Measurements from ENCODE around the gene FAM53C.

The FAM53C gene

DNA sequence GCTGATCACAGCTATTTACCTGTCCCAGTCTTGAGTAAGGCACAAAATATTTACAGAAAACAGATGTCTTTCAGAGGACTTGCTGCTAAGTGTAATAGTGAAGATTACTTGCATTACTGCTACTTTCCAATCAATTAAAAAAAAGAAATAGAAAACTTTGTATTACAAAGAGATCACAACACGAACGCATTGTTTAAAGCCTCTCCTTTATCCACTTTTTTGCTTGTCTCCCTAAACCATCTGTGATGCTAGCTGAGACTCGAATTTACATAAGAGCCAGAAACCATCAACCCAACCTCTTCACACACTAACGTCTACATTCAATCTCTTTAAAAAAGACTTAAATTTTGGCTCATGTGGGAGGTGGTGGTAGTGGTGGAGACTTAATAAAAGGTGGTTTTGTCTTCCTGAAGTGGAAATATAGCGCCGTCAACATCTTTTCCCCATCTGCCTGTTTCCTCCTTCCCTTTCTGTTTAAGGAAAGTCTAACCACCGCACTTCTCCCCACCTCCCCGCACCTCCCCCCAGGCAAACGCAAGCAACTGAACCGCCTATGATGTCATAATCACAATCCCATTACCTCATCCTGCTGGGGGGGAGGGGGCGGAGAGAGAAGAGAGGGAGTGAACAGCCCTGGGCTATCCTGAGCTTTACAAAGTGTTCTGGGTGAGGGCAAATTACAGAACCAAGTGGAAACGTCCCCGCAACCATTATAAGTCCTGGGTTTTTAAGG is 948 bp upstream of the FAM53C start:
- in situ Hi-C loops (cut with HindIII; ENCODE audit: low pct_ligation_motif_present, low sequenced_read_pairs), result no loop called here
- Histone ChIP-seq H3K4me3 (ENCODE audit: low read depth, low read length) (peak overlapping the region; percentile 83), H3K27ac (peak overlapping the region; percentile 99), H3K36me3 (replicated peaks) (peaks cover 9% of the 10 kb centered on the region), H3K27me3 (replicated peaks) (no peaks in the 10 kb centered on the region)
- no peak for TF ChIP-seq CTCF (IDR thresholded peaks at IDR 0.05; ENCODE audit: low read depth, low read length, missing control alignments)
- DNase-seq, result peak; percentile 75

- in situ Hi-C loops (cut with HindIII; ENCODE audit: low pct_ligation_motif_present, low sequenced_read_pairs), result no loop called here
- DNase-seq, result no peak
- Histone ChIP-seq H3K27ac (peak overlapping the region; percentile 99), H3K4me3 (ENCODE audit: low read depth, low read length) (peak overlapping the region; percentile 83), H3K36me3 (replicated peaks) (peaks cover 10% of the 10 kb centered on the region), H3K27me3 (replicated peaks) (no peaks in the 10 kb centered on the region)
- TF ChIP-seq CTCF (IDR thresholded peaks at IDR 0.05; ENCODE audit: low read depth, low read length, missing control alignments), result no peak
Observed at GRCh38 chr5:138338411-138339090, 485 bp downstream of the FAM53C start.

- no peak overlapping the region for H3K27ac ChIP-seq
- no peak for DNase-seq
- no peaks in the 10 kb centered on the region for H3K27me3 ChIP-seq (replicated peaks)
- peak overlapping the region; percentile 83 for H3K4me3 ChIP-seq (ENCODE audit: low read depth, low read length)
- TF ChIP-seq CTCF (IDR thresholded peaks at IDR 0.05; ENCODE audit: low read depth, low read length, missing control alignments), result no peak
- in situ Hi-C loops (cut with HindIII; ENCODE audit: low pct_ligation_motif_present, low sequenced_read_pairs), result no loop called here
- peaks cover 11% of the 10 kb centered on the region for H3K36me3 ChIP-seq (replicated peaks)
Observed at GRCh38 chr5:138339091-138339456, 1.0 kb downstream of the FAM53C start.

DNA sequence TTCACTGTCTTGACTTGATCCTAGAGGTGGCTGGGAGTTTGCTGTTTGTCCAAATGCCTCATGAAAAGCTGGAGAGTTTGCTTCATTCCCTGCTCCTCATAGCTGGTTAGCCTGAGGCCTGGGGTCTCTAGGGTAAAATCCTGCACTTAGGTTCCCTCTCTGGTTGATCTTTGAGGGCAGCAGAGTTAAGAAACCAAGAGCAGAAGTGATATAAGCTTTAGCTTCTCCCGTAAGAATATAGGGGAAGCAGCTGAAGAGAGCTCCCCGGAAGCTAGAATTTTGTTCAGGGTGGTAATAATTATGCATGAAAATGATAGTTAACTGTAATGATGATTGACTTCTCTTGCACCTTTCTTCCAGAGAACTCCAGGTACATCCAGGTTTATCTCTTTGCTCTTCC is 1.4 kb downstream of the FAM53C start:
- H3K4me3 ChIP-seq (ENCODE audit: low read depth, low read length), result peak overlapping the region; percentile 83
- H3K27me3 ChIP-seq (replicated peaks), result no peaks in the 10 kb centered on the region
- H3K36me3 ChIP-seq (replicated peaks), result peaks cover 15% of the 10 kb centered on the region
- H3K27ac ChIP-seq, result no peak overlapping the region
- no peak for DNase-seq
- in situ Hi-C loops (cut with HindIII; ENCODE audit: low pct_ligation_motif_present, low sequenced_read_pairs), result no loop called here
- TF ChIP-seq CTCF (IDR thresholded peaks at IDR 0.05; ENCODE audit: low read depth, low read length, missing control alignments), result no peak

DNA sequence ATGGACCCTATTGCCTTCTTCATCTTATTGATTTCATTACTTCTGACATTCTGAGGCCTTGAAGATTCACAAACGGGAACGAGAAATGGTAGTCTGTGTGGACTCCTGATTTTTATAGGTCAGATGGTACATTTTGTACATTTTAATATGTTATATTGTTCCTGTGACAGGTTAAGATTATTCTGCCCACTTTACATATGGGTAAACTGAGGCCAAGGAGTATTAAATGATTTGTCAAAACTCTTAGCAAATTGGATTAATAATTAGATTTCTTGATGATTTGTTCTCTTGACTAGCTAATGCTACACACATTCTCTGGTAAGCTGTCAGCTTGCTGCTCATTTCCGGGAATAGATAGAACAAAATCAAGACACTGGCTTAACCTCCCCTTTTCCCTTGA is 1.9 kb downstream of the FAM53C start:
- DNase-seq, result no peak
- no peak for TF ChIP-seq CTCF (IDR thresholded peaks at IDR 0.05; ENCODE audit: low read depth, low read length, missing control alignments)
- no peak overlapping the region for H3K4me3 ChIP-seq (ENCODE audit: low read depth, low read length)
- no peak overlapping the region for H3K27ac ChIP-seq
- no peaks in the 10 kb centered on the region for H3K27me3 ChIP-seq (replicated peaks)
- peaks cover 19% of the 10 kb centered on the region for H3K36me3 ChIP-seq (replicated peaks)
- in situ Hi-C loops (cut with HindIII; ENCODE audit: low pct_ligation_motif_present, low sequenced_read_pairs), result no loop called here
